Natural killer cell (primary cell): ENCODE measurements around the gene SLC9B2. TPM values are rescaled to one million over a fixed set of nuclear protein-coding genes. Genes with fewer than 3 reads are reported as not detected.

ENCODE experiments used
- ATAC-seq, 3 donors: fragments of 150-1000 bp in 2 of 3; fragments of 200-7000 bp in 1 of 3; cut with Tn5 transposase; 1 replicate in 1 of 3; 2 replicates in 2 of 3; pipeline ENCODE4 v1.10.0; 2021; ENCODE audit warnings: mild to moderate bottlenecking in 2 of 3, moderate library complexity in 2 of 3
- DNase-seq, 2 donors: peaks; one replicate each; pipeline versions ENCODE4 v3.0.0 to v3.0.0-alpha.2; 2013 to 2021; ENCODE audit warnings: mixed read lengths in 1 of 2
- H3K27ac ChIP-seq: one replicate; pipeline ENCODE4 v1.5.1; 2013; ENCODE audit warnings: mild to moderate bottlenecking, low read length
- H3K27me3 ChIP-seq: one replicate; pipeline ENCODE4 v1.6.1; 2013; ENCODE audit warnings: low read length; ENCODE audit not compliant: control insufficient read depth, insufficient read depth
- H3K36me3 ChIP-seq: one replicate; pipeline ENCODE4 v1.6.1; 2013; ENCODE audit warnings: low read length; ENCODE audit not compliant: control insufficient read depth, insufficient read depth
- H3K4me1 ChIP-seq: one replicate; pipeline ENCODE4 v1.6.1; 2013; ENCODE audit warnings: low read length; ENCODE audit not compliant: control insufficient read depth, insufficient read depth
- H3K4me3 ChIP-seq: one replicate; pipeline ENCODE4 v1.5.1; 2013; ENCODE audit warnings: low read length
- H3K9me3 ChIP-seq: one replicate; pipeline ENCODE4 v1.6.1; 2013; ENCODE audit warnings: low read length; ENCODE audit not compliant: control insufficient read depth, insufficient read depth
- H3K27ac Mint-ChIP-seq, 2 donors: one replicate each; pipeline ENCODE4 v1.8.0; 2022; ENCODE audit warnings: mild to moderate bottlenecking in 2 of 2, mixed read lengths in 2 of 2, moderate library complexity in 1 of 2
- H3K27me3 Mint-ChIP-seq, 2 donors: one replicate each; pipeline ENCODE4 v1.8.0; 2022; ENCODE audit warnings: low read depth in 2 of 2, mixed read lengths in 2 of 2
- H3K36me3 Mint-ChIP-seq: one replicate; pipeline ENCODE4 v1.8.0; 2022; ENCODE audit warnings: mixed read lengths
- H3K4me1 Mint-ChIP-seq, 2 donors: one replicate each; pipeline ENCODE4 v1.8.0; 2022; ENCODE audit warnings: mixed read lengths in 2 of 2
- H3K4me3 Mint-ChIP-seq: one replicate; pipeline ENCODE4 v1.8.0; 2022; ENCODE audit warnings: mild to moderate bottlenecking, moderate library complexity, mixed read lengths
- H3K9me3 Mint-ChIP-seq, 2 donors: one replicate each; pipeline ENCODE4 v1.8.0; 2022; ENCODE audit warnings: mixed read lengths in 2 of 2
- CTCF ChIP-seq: fragments of 200-600 bp; IDR thresholded peaks from one replicate; pipeline ENCODE4 v1.8.0; 2022; ENCODE audit warnings: antibody characterized with exemption
- WGBS: methylation state at CpG from one replicate; pipeline ENCODE4 v1.1.7; 2013; ENCODE audit warnings: missing lambda C conversion rate; ENCODE audit not compliant: insufficient coverage; 5-methylcytosine and 5-hydroxymethylcytosine counted together
- intact Hi-C: fragments of 100-400 bp; cut with micrococcal nuclease; formaldehyde crosslinking; loops from one replicate; pipeline ENCODE4 v1.14.2; 2022
- total RNA-seq, 4 donors: library from RNA; stranded (reverse); fragments of 120-200 nt in 1 of 4; gene quantifications; one replicate each; pipeline versions ENCODE4 v1.2.3 to v1.2.4, GENCODE V29; 2013 to 2022

The SLC9B2 gene
- total RNA-seq, 3 donors from 2014 or later (not counting 1 experiment from before 2014, with no cell fraction given), result 13.5 to 22.4 (median 17.9) TPM

GRCh38 chr4:103032574-103032973 is 44.0 kb downstream of the SLC9B2 start:
- no peak overlapping the region for H3K27ac Mint-ChIP-seq
- H3K36me3 ChIP-seq, result peaks cover 4% of the 10 kb centered on the region
- no peaks in the 10 kb centered on the region for H3K27me3 ChIP-seq
- H3K36me3 Mint-ChIP-seq, result no peaks in the 10 kb centered on the region
- no peaks in the 10 kb centered on the region for H3K4me1 Mint-ChIP-seq
- ATAC-seq (peak in 1 of 3 donors; percentile 36), DNase-seq (peak in 1 of 2 donors; percentile 31)
- intact Hi-C loops, result no loop called here
- no peaks in the 10 kb centered on the region for H3K27me3 Mint-ChIP-seq
- H3K9me3 Mint-ChIP-seq, result no peaks in the 10 kb centered on the region
- no peak for TF ChIP-seq CTCF
- H3K4me3 ChIP-seq, result no peak overlapping the region
- WGBS, result 95% methylated on average over 2 of the region's 2 CpGs
- no peaks in the 10 kb centered on the region for H3K4me1 ChIP-seq
- no peak overlapping the region for H3K4me3 Mint-ChIP-seq
- no peak overlapping the region for H3K27ac ChIP-seq
- no peaks in the 10 kb centered on the region for H3K9me3 ChIP-seq

GRCh38 chr4:103030791-103031190 is 45.8 kb downstream of the SLC9B2 start:
- H3K9me3 Mint-ChIP-seq, result no peaks in the 10 kb centered on the region
- no peaks in the 10 kb centered on the region for H3K36me3 Mint-ChIP-seq
- Histone ChIP-seq H3K4me3 (no peak overlapping the region), H3K27me3 (no peaks in the 10 kb centered on the region), H3K36me3 (peaks cover 4% of the 10 kb centered on the region), H3K27ac (no peak overlapping the region), H3K4me1 (no peaks in the 10 kb centered on the region), H3K9me3 (no peaks in the 10 kb centered on the region)
- 100% methylated on average over 2 of the region's 3 CpGs for WGBS
- no peak for DNase-seq
- no peaks in the 10 kb centered on the region for H3K27me3 Mint-ChIP-seq
- no peak for ATAC-seq
- no peak for TF ChIP-seq CTCF
- H3K4me3 Mint-ChIP-seq, result no peak overlapping the region
- intact Hi-C loops, result no loop called here
- H3K27ac Mint-ChIP-seq, result no peak overlapping the region
- H3K4me1 Mint-ChIP-seq, result no peaks in the 10 kb centered on the region

GRCh38 chr4:103029300-103029699 is 47.3 kb downstream of the SLC9B2 start:
- peaks cover 4% of the 10 kb centered on the region for H3K36me3 ChIP-seq
- no peak for ATAC-seq
- no peaks in the 10 kb centered on the region for H3K9me3 ChIP-seq
- Mint-ChIP-seq H3K27me3 (no peaks in the 10 kb centered on the region), H3K27ac (no peak overlapping the region), H3K36me3 (no peaks in the 10 kb centered on the region), H3K4me3 (no peak overlapping the region), H3K9me3 (no peaks in the 10 kb centered on the region), H3K4me1 (no peaks in the 10 kb centered on the region)
- no peaks in the 10 kb centered on the region for H3K27me3 ChIP-seq
- no peaks in the 10 kb centered on the region for H3K4me1 ChIP-seq
- WGBS, result 89% methylated on average over 1 of the region's 1 CpG
- intact Hi-C loops, result no loop called here
- no peak overlapping the region for H3K4me3 ChIP-seq
- no peak for TF ChIP-seq CTCF
- DNase-seq, result no peak
- no peak overlapping the region for H3K27ac ChIP-seq

DNA sequence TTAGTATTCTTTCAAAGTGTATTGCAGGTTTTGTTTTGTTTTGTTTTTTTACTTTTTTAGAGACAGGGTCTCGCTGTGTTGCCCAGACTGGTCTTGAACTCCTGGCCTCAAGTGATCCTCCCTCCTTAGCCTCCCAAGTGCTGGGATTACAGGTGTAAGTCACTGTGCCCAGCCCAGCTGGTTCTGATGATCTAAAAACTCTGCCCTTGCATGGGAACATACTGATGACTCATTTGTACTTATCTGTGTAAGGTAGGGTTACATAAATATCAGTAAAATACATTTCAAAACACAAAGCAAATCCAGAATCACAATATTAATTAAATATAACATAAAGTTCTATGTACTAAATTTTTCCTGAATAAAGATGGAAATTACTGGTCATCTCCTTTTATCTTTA is 49.7 kb downstream of the SLC9B2 start:
- Histone ChIP-seq H3K27me3 (no peaks in the 10 kb centered on the region), H3K36me3 (peaks cover 4% of the 10 kb centered on the region), H3K4me3 (no peak overlapping the region), H3K27ac (no peak overlapping the region), H3K9me3 (no peaks in the 10 kb centered on the region), H3K4me1 (no peaks in the 10 kb centered on the region)
- H3K9me3 Mint-ChIP-seq, result no peaks in the 10 kb centered on the region
- no peak for DNase-seq
- no peak for TF ChIP-seq CTCF
- no peak overlapping the region for H3K27ac Mint-ChIP-seq
- ATAC-seq, result no peak
- no peaks in the 10 kb centered on the region for H3K36me3 Mint-ChIP-seq
- H3K4me1 Mint-ChIP-seq, result no peaks in the 10 kb centered on the region
- H3K4me3 Mint-ChIP-seq, result no peak overlapping the region
- intact Hi-C loops, result no loop called here
- H3K27me3 Mint-ChIP-seq, result no peaks in the 10 kb centered on the region
- WGBS, result 93% methylated on average over 1 of the region's 1 CpG
